DND-41 (cell line): ENCODE results near the gene ORC5.

Source experiments
- ATAC-seq: fragments of 200-7000 bp; cut with Tn5 transposase; 3 replicates; pipeline ENCODE4 v1.9.1; 2021; ENCODE audit warnings: low read depth; ENCODE audit not compliant: insufficient read depth
- DNase-seq: peaks from one replicate; pipeline ENCODE4 v3.0.0-alpha.2; 2020
- H2AFZ ChIP-seq: 2 replicates; pipeline ENCODE4 v1.6.0; 2012; ENCODE audit warnings: low read depth, low read length
- H3K27ac ChIP-seq: 2 replicates; pipeline ENCODE4 v1.5.1; 2012; ENCODE audit warnings: low read length, inconsistent platforms
- H3K27me3 ChIP-seq: fragments of 200-600 bp; sonication (generic); 2 replicates; pipeline ENCODE4 v1.6.0; 2012; ENCODE audit warnings: low read length, mild to moderate bottlenecking, inconsistent platforms; ENCODE audit not compliant: insufficient read depth, poor library complexity
- H3K36me3 ChIP-seq: 2 replicates; pipeline ENCODE4 v1.5.1; 2012; ENCODE audit warnings: low read length, inconsistent platforms; ENCODE audit not compliant: insufficient read depth
- H3K4me1 ChIP-seq: 2 replicates; pipeline ENCODE4 v1.5.1; 2012; ENCODE audit warnings: mild to moderate bottlenecking, low read length; ENCODE audit not compliant: insufficient read depth
- H3K4me2 ChIP-seq: 2 replicates; pipeline ENCODE4 v1.6.0; 2012; ENCODE audit warnings: mild to moderate bottlenecking, moderate library complexity, low read length, inconsistent platforms; ENCODE audit not compliant: insufficient read depth
- H3K4me3 ChIP-seq, 2 experiments: fragments of 200-600 bp in 1 of 2; shearing (Covaris generic) in 1 of 2; 2 replicates each; pipeline ENCODE4 v1.5.1; 2012 to 2016; ENCODE audit warnings: inconsistent platforms in 2 of 2, low read length in 2 of 2, mild to moderate bottlenecking in 2 of 2, low read depth in 1 of 2, moderate library complexity in 1 of 2
- H3K79me2 ChIP-seq: 2 replicates; pipeline ENCODE4 v1.6.0; 2012; ENCODE audit warnings: low read length, inconsistent platforms; ENCODE audit not compliant: insufficient read depth
- H3K9ac ChIP-seq: 2 replicates; pipeline ENCODE4 v1.6.0; 2012; ENCODE audit warnings: low read depth, mild to moderate bottlenecking, inconsistent platforms, low read length, moderate library complexity
- H3K9me3 ChIP-seq: 2 replicates; pipeline ENCODE4 v1.5.1; 2012; ENCODE audit warnings: low read length, moderate library complexity, mild to moderate bottlenecking, inconsistent platforms; ENCODE audit not compliant: insufficient read depth, severe bottlenecking
- H4K20me1 ChIP-seq: 2 replicates; pipeline ENCODE4 v1.6.0; 2012; ENCODE audit warnings: low read length; ENCODE audit not compliant: insufficient read depth
- EZH2 ChIP-seq: IDR thresholded peaks from 3 replicates; pipeline ENCODE4 v1.6.1; 2012; ENCODE audit warnings: borderline replicate concordance, low read depth, mild to moderate bottlenecking, moderate library complexity, low read length, inconsistent platforms; ENCODE audit not compliant: severe bottlenecking
- TF ChIP-seq, protein P1 (sequence below): IDR thresholded peaks from 2 replicates; pipeline ENCODE4 v1.5.1; 2012; ENCODE audit warnings: borderline replicate concordance, low read length, moderate library complexity, mild to moderate bottlenecking; ENCODE audit not compliant: poor library complexity, severe bottlenecking; ENCODE audit errors: extremely low read depth

ORC5 gene

DNA sequence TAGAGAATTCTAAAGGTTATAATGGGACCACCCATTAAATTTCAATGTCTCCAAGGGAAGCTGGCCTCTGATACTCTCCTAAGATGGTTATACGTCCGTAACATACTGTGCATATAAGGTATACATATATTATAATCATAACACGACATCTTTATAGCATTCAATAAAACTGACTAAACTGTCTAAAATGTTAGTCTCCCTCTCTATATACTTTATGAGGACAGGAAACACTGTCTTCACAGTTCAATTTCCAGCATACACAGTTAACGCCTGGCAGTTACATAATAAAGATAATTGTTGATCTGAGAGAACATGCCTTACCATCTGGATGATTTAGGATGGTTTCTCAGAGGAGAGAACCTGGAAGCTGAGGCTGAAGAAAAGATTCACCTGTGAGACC, 1.2 kb upstream of the ORC5 start:
- Histone ChIP-seq H3K9me3 (peaks cover 5% of the 10 kb centered on the region), H3K4me3 (no peak overlapping the region), H4K20me1 (no peaks in the 10 kb centered on the region), H3K79me2 (peaks cover 36% of the 10 kb centered on the region), H3K36me3 (peaks cover 4% of the 10 kb centered on the region), H3K27me3 (no peaks in the 10 kb centered on the region), H3K4me1 (peaks cover 26% of the 10 kb centered on the region), H3K4me2 (peak overlapping the region; percentile 76; the same call in 1 of the 2 replicates), H3K9ac (no peak overlapping the region), H2AFZ (no peak overlapping the region), H3K27ac (no peak overlapping the region)
- no peak for DNase-seq
- no peak for ATAC-seq
- TF ChIP-seq, protein P1, sequence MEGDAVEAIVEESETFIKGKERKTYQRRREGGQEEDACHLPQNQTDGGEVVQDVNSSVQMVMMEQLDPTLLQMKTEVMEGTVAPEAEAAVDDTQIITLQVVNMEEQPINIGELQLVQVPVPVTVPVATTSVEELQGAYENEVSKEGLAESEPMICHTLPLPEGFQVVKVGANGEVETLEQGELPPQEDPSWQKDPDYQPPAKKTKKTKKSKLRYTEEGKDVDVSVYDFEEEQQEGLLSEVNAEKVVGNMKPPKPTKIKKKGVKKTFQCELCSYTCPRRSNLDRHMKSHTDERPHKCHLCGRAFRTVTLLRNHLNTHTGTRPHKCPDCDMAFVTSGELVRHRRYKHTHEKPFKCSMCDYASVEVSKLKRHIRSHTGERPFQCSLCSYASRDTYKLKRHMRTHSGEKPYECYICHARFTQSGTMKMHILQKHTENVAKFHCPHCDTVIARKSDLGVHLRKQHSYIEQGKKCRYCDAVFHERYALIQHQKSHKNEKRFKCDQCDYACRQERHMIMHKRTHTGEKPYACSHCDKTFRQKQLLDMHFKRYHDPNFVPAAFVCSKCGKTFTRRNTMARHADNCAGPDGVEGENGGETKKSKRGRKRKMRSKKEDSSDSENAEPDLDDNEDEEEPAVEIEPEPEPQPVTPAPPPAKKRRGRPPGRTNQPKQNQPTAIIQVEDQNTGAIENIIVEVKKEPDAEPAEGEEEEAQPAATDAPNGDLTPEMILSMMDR, result no peak
- TF ChIP-seq EZH2, result no peak

GRCh38 chr7:104208421-104208780, 588 bp upstream of the ORC5 start:
- Histone ChIP-seq H3K9ac (peak overlapping the region; percentile 94), H3K4me1 (peaks cover 26% of the 10 kb centered on the region), H3K36me3 (peaks cover 9% of the 10 kb centered on the region), H3K79me2 (peaks cover 42% of the 10 kb centered on the region), H3K9me3 (peaks cover 5% of the 10 kb centered on the region), H4K20me1 (no peaks in the 10 kb centered on the region), H2AFZ (peak overlapping the region; percentile 86), H3K27me3 (no peaks in the 10 kb centered on the region), H3K4me2 (peak overlapping the region; percentile 76), H3K4me3 (peak overlapping the region; percentile 92 to 98), H3K27ac (peak overlapping the region; percentile 97)
- ATAC-seq (no peak), DNase-seq (no peak)
- TF ChIP-seq, protein P1, result no peak
- TF ChIP-seq EZH2, result no peak

GRCh38 chr7:104207348-104207730, 474 bp downstream of the ORC5 start:
- peaks cover 20% of the 10 kb centered on the region for H3K36me3 ChIP-seq
- peaks cover 48% of the 10 kb centered on the region for H3K79me2 ChIP-seq
- H3K27ac ChIP-seq, result peak overlapping the region; percentile 97
- TF ChIP-seq EZH2, result no peak
- TF ChIP-seq, protein P1, result no peak
- H3K9ac ChIP-seq, result peak overlapping the region; percentile 94
- H3K9me3 ChIP-seq, result peaks cover 5% of the 10 kb centered on the region
- no peaks in the 10 kb centered on the region for H3K27me3 ChIP-seq
- ATAC-seq, result peak; percentile 55
- H3K4me2 ChIP-seq, result peak overlapping the region; percentile 76
- H4K20me1 ChIP-seq, result no peaks in the 10 kb centered on the region
- peaks cover 26% of the 10 kb centered on the region for H3K4me1 ChIP-seq
- no peak for DNase-seq
- H2AFZ ChIP-seq, result peak overlapping the region; percentile 100
- H3K4me3 ChIP-seq, result peak overlapping the region; percentile 92 to 98

GRCh38 chr7:104206841-104207240, 972 bp downstream of the ORC5 start:
- Histone ChIP-seq H3K79me2 (peaks cover 52% of the 10 kb centered on the region), H3K4me2 (peak overlapping the region; percentile 76), H3K9me3 (peaks cover 5% of the 10 kb centered on the region), H3K27ac (peak overlapping the region; percentile 97), H3K4me3 (peak overlapping the region; percentile 92 to 98), H2AFZ (peak overlapping the region; percentile 100; the same call in 1 of the 2 replicates), H3K9ac (peak overlapping the region; percentile 94), H4K20me1 (no peaks in the 10 kb centered on the region), H3K4me1 (peaks cover 26% of the 10 kb centered on the region), H3K27me3 (no peaks in the 10 kb centered on the region), H3K36me3 (peaks cover 25% of the 10 kb centered on the region)
- ATAC-seq, result no peak
- no peak for DNase-seq
- TF ChIP-seq EZH2, result no peak
- TF ChIP-seq, protein P1, result peak; percentile 8
